GM12801 (cell line): Measurements from ENCODE around the gene GNB5.

Experiments
- CTCF ChIP-seq: IDR thresholded peaks from one replicate; pipeline ENCODE4 v1.5.1; 2011; ENCODE audit warnings: control low read depth; ENCODE audit not compliant: insufficient read length; ENCODE audit errors: extremely low read depth

Gene GNB5

DNA sequence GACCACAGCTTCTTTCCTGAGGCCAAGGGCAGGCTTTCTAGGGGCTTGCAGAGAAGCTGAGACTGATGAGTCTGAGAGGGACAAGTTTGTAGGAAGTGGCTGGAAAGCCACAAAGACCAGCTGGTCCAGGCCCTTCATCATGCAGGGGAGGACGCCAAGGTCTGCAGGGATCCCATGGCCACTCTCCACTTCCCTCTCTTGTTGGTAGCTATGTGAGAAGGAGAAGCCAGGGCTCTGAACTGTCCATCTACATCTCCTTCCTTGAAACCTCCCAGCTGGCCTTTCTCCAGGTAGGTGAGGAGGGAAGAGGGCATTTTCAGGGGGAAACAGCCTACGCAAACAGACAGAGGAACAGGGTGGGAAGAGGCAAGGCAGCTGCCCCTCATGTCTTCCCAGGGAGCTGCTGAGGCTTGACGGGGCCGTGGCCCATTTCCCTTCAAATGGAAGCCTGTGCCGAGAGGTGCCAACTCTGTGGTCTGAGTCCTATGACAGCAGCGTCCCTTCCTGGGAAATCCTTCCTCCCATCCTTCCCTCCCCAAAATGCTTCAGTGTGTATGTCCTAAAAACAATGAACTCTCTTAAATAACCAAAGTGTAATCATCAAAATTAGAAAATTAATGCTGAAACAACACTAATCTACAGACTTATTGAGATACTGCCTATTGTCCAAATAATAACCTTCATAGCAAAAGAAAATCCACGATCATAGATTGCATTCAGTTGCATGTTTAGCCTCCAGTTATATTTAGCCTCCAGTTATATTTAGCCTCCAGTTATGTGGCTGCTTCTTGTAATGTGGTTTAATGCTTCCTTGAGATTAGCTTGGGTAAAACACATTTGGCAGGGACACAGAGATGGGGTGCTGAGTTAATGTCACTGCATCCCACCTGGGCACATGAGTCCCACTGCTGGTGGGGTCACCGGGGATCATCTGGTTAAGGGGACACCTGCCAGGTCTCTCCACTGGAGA is 36.0 kb downstream of the GNB5 start:
- no peak for TF ChIP-seq CTCF

- no peak for TF ChIP-seq CTCF
Measured at GRCh38 chr15:52153900-52154895, 37.0 kb downstream of the GNB5 start.

- TF ChIP-seq CTCF = no peak
Measured at GRCh38 chr15:52151353-52151752, 39.8 kb downstream of the GNB5 start.

GRCh38 chr15:52150871-52151270 is 40.3 kb downstream of the GNB5 start:
- TF ChIP-seq CTCF = no peak

- TF ChIP-seq CTCF = no peak
Measured at GRCh38 chr15:52150043-52150825, 41.0 kb downstream of the GNB5 start.

GRCh38 chr15:52148403-52148802 is 42.8 kb downstream of the GNB5 start:
- no peak for TF ChIP-seq CTCF
